RWPE2 (cell line): ENCODE results near the gene TMEM273.

Experiments
- ATAC-seq: fragments of 200-7000 bp; cut with Tn5 transposase; 3 replicates; pipeline ENCODE4 v1.9.1; 2021; ENCODE audit warnings: low read depth
- DNase-seq: peaks from one replicate; pipeline ENCODE4 v3.0.0-alpha.2; 2020; ENCODE audit warnings: low spot score
- H3K27ac ChIP-seq: fragments of 450-650 bp; 2 replicates; pipeline ENCODE4 v1.5.1; 2017; ENCODE audit warnings: mild to moderate bottlenecking; ENCODE audit not compliant: poor library complexity, severe bottlenecking
- H3K27me3 ChIP-seq: fragments of 250-450 bp; sonication (Bioruptor Pico); 2 replicates; pipeline ENCODE4 v1.5.1; 2021; ENCODE audit warnings: mild to moderate bottlenecking, moderate library complexity; ENCODE audit not compliant: insufficient read depth, poor library complexity, severe bottlenecking
- H3K36me3 ChIP-seq: fragments of 250-450 bp; sonication (Bioruptor Pico); 2 replicates; pipeline ENCODE4 v1.5.1; 2020; ENCODE audit warnings: low read depth, mild to moderate bottlenecking, moderate library complexity
- H3K4me1 ChIP-seq: fragments of 250-450 bp; sonication (Bioruptor Pico); 2 replicates; pipeline ENCODE4 v1.5.1; 2021; ENCODE audit warnings: mild to moderate bottlenecking, moderate library complexity; ENCODE audit not compliant: insufficient read depth, poor library complexity, severe bottlenecking
- H3K4me3 ChIP-seq: fragments of 250-450 bp; sonication (Bioruptor Pico); 2 replicates; pipeline ENCODE4 v1.5.1; 2021; ENCODE audit warnings: mild to moderate bottlenecking, moderate library complexity; ENCODE audit not compliant: severe bottlenecking
- H3K9me3 ChIP-seq: fragments of 250-450 bp; sonication (Bioruptor Pico); 2 replicates; pipeline ENCODE4 v1.5.1; 2021; ENCODE audit warnings: mild to moderate bottlenecking, moderate library complexity; ENCODE audit not compliant: severe bottlenecking
- TF ChIP-seq, protein P1 (sequence below): fragments of 450-650 bp; IDR thresholded peaks from one replicate; pipeline ENCODE4 v1.5.1; 2017; ENCODE audit warnings: mild to moderate bottlenecking, moderate library complexity; ENCODE audit not compliant: poor library complexity, severe bottlenecking

Gene TMEM273

DNA sequence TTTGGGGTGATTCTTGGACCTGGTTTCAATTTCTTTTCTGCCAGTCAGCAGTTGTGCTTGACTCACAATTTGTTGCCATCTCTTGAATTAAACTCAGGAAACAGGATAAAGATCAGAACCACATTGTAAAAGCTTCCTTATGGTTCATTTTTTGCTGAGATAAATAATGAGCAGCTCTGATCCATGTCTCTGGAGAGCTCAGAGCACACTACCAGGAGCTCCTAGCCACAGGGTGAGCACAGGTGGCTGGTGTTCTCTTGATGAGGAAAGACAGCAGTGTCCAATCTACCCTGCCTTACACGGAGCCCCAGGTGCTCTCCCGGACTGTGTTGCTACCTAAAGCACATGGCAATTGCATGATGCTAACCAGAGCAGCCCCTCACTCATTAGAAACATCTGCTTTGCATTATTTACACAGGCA is 37.2 kb downstream of the TMEM273 start:
- DNase-seq (no peak), ATAC-seq (no peak)
- H3K27me3 ChIP-seq = no peaks in the 10 kb centered on the region
- no peaks in the 10 kb centered on the region for H3K36me3 ChIP-seq
- no peak overlapping the region for H3K27ac ChIP-seq
- peaks cover 3% of the 10 kb centered on the region for H3K9me3 ChIP-seq
- no peak overlapping the region for H3K4me3 ChIP-seq
- no peaks in the 10 kb centered on the region for H3K4me1 ChIP-seq
- TF ChIP-seq, protein P1, sequence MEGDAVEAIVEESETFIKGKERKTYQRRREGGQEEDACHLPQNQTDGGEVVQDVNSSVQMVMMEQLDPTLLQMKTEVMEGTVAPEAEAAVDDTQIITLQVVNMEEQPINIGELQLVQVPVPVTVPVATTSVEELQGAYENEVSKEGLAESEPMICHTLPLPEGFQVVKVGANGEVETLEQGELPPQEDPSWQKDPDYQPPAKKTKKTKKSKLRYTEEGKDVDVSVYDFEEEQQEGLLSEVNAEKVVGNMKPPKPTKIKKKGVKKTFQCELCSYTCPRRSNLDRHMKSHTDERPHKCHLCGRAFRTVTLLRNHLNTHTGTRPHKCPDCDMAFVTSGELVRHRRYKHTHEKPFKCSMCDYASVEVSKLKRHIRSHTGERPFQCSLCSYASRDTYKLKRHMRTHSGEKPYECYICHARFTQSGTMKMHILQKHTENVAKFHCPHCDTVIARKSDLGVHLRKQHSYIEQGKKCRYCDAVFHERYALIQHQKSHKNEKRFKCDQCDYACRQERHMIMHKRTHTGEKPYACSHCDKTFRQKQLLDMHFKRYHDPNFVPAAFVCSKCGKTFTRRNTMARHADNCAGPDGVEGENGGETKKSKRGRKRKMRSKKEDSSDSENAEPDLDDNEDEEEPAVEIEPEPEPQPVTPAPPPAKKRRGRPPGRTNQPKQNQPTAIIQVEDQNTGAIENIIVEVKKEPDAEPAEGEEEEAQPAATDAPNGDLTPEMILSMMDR = no peak

DNA sequence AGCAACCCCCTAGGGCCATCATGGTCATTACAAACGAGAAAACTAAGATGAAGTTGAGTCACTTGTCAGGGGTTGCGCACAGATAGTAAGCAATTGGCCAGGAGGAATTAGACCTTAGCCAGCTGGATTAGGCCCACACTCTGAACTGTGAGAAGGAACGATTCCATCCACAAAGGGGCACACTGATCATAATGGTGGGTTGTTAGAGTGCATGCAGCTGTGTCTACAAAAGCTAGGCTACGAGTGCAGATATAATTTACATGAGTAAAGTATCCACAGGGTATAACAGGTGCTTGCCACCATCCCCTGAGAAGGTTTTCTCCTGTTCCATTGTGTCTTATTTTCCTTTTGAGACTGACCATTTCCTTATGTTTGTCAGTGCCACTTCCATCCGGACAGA is 37.8 kb downstream of the TMEM273 start:
- peaks cover 3% of the 10 kb centered on the region for H3K9me3 ChIP-seq
- no peaks in the 10 kb centered on the region for H3K27me3 ChIP-seq
- no peaks in the 10 kb centered on the region for H3K4me1 ChIP-seq
- no peaks in the 10 kb centered on the region for H3K36me3 ChIP-seq
- no peak overlapping the region for H3K4me3 ChIP-seq
- TF ChIP-seq, protein P1 = no peak
- ATAC-seq (no peak), DNase-seq (no peak)
- H3K27ac ChIP-seq = no peak overlapping the region

DNA sequence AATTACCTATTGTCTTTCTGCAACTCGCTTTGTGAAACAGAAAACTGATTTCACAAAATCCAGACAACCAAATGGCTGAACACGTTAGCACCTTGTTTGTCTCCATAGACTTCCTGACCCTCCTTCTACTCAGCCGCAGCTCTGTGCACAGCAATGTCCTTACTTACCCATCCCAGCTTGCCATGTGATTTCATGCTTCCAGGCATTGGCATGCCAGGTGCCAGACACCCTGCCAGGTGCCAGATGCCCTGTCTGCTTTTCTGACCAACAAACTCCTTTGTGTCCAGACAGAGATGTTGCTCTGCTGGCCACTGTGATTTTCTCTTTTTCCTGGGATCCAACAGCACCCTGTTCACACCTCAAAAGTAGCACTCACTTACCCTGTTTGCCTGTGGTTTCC is 38.3 kb downstream of the TMEM273 start:
- TF ChIP-seq, protein P1 = no peak
- DNase-seq = no peak
- no peak for ATAC-seq
- H3K4me1 ChIP-seq = no peaks in the 10 kb centered on the region
- H3K36me3 ChIP-seq = no peaks in the 10 kb centered on the region
- peaks cover 3% of the 10 kb centered on the region for H3K9me3 ChIP-seq
- no peak overlapping the region for H3K27ac ChIP-seq
- H3K27me3 ChIP-seq = no peaks in the 10 kb centered on the region
- no peak overlapping the region for H3K4me3 ChIP-seq

DNA sequence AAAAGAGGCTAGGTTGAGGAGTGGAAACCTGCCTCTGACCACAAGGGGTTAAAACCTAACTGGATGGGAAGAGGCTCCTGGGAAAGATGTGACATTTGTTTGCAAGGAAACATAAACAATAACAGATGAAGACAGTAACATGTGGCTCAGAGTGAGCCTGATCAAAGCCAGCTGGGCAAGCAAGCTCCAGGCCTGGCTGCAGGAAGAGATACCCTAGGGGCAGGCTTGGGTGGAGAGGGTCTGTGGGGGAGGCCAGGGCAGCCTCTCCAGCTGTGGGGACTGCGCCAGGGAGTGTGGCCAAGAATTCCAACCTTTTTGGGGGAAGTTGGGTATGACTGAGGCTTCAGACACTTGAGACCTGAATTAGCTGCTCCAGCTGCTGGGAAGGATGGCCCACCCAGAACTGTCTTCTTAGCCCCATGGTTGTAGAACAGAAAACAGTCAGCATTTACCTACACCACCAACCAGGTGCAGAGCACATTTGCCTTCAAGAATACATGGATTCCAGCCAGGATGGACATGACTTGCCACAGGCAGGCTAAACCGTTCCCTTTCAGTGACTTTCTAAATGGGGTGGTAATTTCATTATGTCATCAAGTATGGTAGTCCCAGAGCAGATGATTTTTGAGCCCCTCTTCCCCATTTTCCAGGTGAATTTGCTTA is 44.0 kb downstream of the TMEM273 start:
- no peak for DNase-seq
- TF ChIP-seq, protein P1 = no peak
- Histone ChIP-seq H3K9me3 (peaks cover 3% of the 10 kb centered on the region), H3K4me1 (no peaks in the 10 kb centered on the region), H3K27me3 (no peaks in the 10 kb centered on the region), H3K27ac (no peak overlapping the region), H3K4me3 (no peak overlapping the region), H3K36me3 (no peaks in the 10 kb centered on the region)
- no peak for ATAC-seq

DNA sequence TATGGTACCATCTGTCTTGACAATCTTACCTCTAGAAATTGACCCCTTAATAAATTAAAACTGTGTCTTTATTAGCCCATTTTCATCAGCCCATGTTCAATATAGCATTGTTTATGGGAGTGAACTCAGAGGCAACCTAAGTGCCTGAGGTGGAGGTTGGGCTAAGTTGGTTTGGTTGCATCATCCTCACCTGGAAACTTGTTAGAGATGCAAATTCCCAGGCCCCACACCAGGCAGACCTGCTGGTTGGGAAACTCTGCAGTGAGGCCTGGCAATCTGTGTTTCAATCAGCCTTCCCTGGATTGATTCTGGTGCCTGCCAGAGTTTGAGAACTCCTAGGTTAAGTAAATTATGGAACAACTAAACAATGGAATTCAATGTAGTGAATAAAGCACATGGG is 44.9 kb downstream of the TMEM273 start:
- no peaks in the 10 kb centered on the region for H3K36me3 ChIP-seq
- no peak overlapping the region for H3K4me3 ChIP-seq
- TF ChIP-seq, protein P1 = no peak
- DNase-seq (no peak), ATAC-seq (no peak)
- no peaks in the 10 kb centered on the region for H3K4me1 ChIP-seq
- peaks cover 3% of the 10 kb centered on the region for H3K9me3 ChIP-seq
- H3K27ac ChIP-seq = no peak overlapping the region
- H3K27me3 ChIP-seq = no peaks in the 10 kb centered on the region
